ENCODE measurements around the gene STK10. TPM values are rescaled to one million over a fixed set of nuclear protein-coding genes. Genes with fewer than 3 reads are reported as not detected.
A peak's percentile ranks its signal among the peaks of the same experiment; 100 is the strongest.

Gene STK10
- total and polyA plus RNA-seq, 9 of the 15 experiments (the other 6 are each of a cell fraction or from before 2014, with no cell fraction given) = 0.30 to 6.7 (median 2.4) TPM

DNA sequence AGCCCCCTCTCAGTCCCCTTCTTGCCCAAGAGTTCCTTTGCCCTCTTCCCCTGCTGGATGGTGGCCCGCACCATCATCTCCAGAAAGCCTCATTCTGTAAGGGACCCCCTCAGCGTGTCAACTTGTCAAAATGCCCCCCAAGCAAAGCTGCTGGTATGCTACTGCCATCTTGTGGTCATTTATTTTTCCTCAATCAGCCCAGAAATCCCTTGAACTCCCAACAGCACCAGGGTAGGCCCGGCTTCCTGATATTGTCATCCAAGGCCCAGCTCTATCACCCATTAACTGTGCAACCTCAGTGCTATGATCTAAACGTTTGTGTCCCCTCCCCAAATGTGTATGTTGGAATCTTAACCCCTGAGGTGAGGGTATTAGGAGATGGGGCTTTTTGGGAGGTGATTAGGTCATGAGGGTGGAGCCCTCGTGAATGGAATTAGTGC is 128.3 kb downstream of the STK10 start:
- Histone ChIP-seq H3K36me3 (ENCODE audit: control insufficient read depth, insufficient read depth, low read length) (no peaks in the 10 kb centered on the region), H3K79me2 (ENCODE audit: control insufficient read depth, insufficient read depth, low read length) (no peaks in the 10 kb centered on the region), H4K20me1 (replicated peaks; ENCODE audit: control insufficient read depth, insufficient read depth, low read length) (no peaks in the 10 kb centered on the region), H3K4me3 (no peak overlapping the region), H3K4me1 (replicated peaks in 1 of 2; ENCODE audit: control insufficient read depth in 2 of 2, insufficient read depth in 2 of 2, low read length in 2 of 2) (peaks cover 0 to 7% of the 10 kb centered on the region in 2 experiments; a peak in 3 of 5 replicates), H3K27ac (ENCODE audit: extremely low read depth, low read depth, low read length) (no peak overlapping the region), H3K27me3 (ENCODE audit: control insufficient read depth in 2 of 2, insufficient read depth in 2 of 2, low read length in 2 of 2) (peaks cover 0 to 7% of the 10 kb centered on the region in 2 experiments; a peak in 1 of 5 replicates), H2AFZ (ENCODE audit: low read depth, low read length) (no peak overlapping the region), H3K9me1 (ENCODE audit: control insufficient read depth, insufficient read depth, low read length) (no peaks in the 10 kb centered on the region), H3K9ac (ENCODE audit: insufficient read depth in 1 of 2, low read depth in 2 of 2, low read length in 2 of 2) (no peak overlapping the region), H3K9me3 (replicated peaks; ENCODE audit: control insufficient read depth, insufficient read depth, low read depth, low read length) (no peaks in the 10 kb centered on the region), H3K4me2 (ENCODE audit: insufficient read depth, low read length) (no peak overlapping the region)
- ChIA-PET POLR2A (interaction anchor here (0.6 to 1.4 kb wide), 4 partner anchors 8 to 286 kb away, joined by 3 to 5 read pairs (median 3); no protein-coding TSS in a partner anchor), CTCF (ENCODE audit: low intra/inter-chr PET ratio) (interaction anchor here (1.1 to 2.6 kb wide), 2 partner anchors 147 to 152 kb away, joined by 3 to 22 read pairs; no protein-coding TSS in a partner anchor)
- ATAC-seq = peak; percentile 84
- peak; percentile 38 to 51 (median 51) for DNase-seq (ENCODE audit: extremely low read depth in 1 of 4, low spot score in 3 of 4)
- in situ Hi-C loops (cut with MboI) (loop anchor here (10.0 kb wide), 1 partner anchor 635 kb away; no protein-coding TSS in a partner anchor), intact Hi-C loops (cut with micrococcal nuclease) (loop anchor here (1.0 to 5.0 kb wide), 3 partner anchors 128 to 233 kb away; partner anchors contain the start of gene STK10)
- 20% methylated on average over 5 of the region's 5 CpGs for WGBS (ENCODE audit: insufficient coverage, low coverage, missing lambda C conversion rate)
- peak; percentile 72 for FAIRE-seq
- BruUV-seq (replicated peaks) = no TSS peak
- TF ChIP-seq, protein P1, sequence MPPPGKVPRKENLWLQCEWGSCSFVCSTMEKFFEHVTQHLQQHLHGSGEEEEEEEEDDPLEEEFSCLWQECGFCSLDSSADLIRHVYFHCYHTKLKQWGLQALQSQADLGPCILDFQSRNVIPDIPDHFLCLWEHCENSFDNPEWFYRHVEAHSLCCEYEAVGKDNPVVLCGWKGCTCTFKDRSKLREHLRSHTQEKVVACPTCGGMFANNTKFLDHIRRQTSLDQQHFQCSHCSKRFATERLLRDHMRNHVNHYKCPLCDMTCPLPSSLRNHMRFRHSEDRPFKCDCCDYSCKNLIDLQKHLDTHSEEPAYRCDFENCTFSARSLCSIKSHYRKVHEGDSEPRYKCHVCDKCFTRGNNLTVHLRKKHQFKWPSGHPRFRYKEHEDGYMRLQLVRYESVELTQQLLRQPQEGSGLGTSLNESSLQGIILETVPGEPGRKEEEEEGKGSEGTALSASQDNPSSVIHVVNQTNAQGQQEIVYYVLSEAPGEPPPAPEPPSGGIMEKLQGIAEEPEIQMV (tag; conservative IDR thresholded peaks at IDR 0.05; ENCODE audit: low read depth) = no peak
- TF ChIP-seq ARID2 (IDR thresholded peaks at IDR 0.05) (0 out of 2 replicates have a peak, but pooled peaks have one; percentile 23), ATF7 (IDR thresholded peaks at IDR 0.05) (peak; percentile 44; the same call in 1 of the 2 replicates), PHTF2 (CRISPR knock-in tag; IDR thresholded peaks at IDR 0.05) (no peak), STAG1 (CRISPR knock-in tag; IDR thresholded peaks at IDR 0.05; ENCODE audit: borderline replicate concordance) (peak; percentile 30; the same call in 1 of the 2 replicates), SRSF7 (optimal IDR thresholded peaks at IDR 0.05; ENCODE audit: low read depth, low read length) (no peak), RAD21 (CRISPR knock-in tag; conservative IDR thresholded peaks at IDR 0.05 in 1 of 2, IDR thresholded peaks at IDR 0.05 in 1 of 2) (peak; percentile 65 to 82)
- TF ChIP-seq, protein P2, sequence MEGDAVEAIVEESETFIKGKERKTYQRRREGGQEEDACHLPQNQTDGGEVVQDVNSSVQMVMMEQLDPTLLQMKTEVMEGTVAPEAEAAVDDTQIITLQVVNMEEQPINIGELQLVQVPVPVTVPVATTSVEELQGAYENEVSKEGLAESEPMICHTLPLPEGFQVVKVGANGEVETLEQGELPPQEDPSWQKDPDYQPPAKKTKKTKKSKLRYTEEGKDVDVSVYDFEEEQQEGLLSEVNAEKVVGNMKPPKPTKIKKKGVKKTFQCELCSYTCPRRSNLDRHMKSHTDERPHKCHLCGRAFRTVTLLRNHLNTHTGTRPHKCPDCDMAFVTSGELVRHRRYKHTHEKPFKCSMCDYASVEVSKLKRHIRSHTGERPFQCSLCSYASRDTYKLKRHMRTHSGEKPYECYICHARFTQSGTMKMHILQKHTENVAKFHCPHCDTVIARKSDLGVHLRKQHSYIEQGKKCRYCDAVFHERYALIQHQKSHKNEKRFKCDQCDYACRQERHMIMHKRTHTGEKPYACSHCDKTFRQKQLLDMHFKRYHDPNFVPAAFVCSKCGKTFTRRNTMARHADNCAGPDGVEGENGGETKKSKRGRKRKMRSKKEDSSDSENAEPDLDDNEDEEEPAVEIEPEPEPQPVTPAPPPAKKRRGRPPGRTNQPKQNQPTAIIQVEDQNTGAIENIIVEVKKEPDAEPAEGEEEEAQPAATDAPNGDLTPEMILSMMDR (IDR thresholded peaks at IDR 0.05 in 2 of 3, conservative IDR thresholded peaks at IDR 0.05 in 1 of 3; ENCODE audit: insufficient read depth in 2 of 3, low read depth in 1 of 3, low read length in 3 of 3) = peak; percentile 70 to 82 (median 78)
- TF ChIP-seq, protein P3, sequence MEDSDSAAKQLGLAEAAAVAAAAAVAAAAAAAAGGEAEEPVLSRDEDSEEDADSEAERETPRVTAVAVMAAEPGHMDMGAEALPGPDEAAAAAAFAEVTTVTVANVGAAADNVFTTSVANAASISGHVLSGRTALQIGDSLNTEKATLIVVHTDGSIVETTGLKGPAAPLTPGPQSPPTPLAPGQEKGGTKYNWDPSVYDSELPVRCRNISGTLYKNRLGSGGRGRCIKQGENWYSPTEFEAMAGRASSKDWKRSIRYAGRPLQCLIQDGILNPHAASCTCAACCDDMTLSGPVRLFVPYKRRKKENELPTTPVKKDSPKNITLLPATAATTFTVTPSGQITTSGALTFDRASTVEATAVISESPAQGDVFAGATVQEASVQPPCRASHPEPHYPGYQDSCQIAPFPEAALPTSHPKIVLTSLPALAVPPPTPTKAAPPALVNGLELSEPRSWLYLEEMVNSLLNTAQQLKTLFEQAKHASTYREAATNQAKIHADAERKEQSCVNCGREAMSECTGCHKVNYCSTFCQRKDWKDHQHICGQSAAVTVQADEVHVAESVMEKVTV (CRISPR knock-in tag; IDR thresholded peaks at IDR 0.05) = peak; percentile 54; the same call in 1 of the 2 replicates
